Hepatocyte (in vitro differentiated cells): ENCODE results near the gene RIPPLY2.

Experiments
- CTCF ChIP-seq: fragments of 200-600 bp; sonication (generic); IDR thresholded peaks from 2 replicates; pipeline ENCODE4 v1.5.1; 2016; ENCODE audit warnings: antibody characterized with exemption, mild to moderate bottlenecking; ENCODE audit not compliant: poor library complexity
- EZH2 ChIP-seq: fragments of 200-600 bp; sonication (generic); IDR thresholded peaks from 2 replicates; pipeline ENCODE4 v1.6.1; 2016; ENCODE audit warnings: antibody characterized with exemption, mild to moderate bottlenecking, borderline replicate concordance

GRCh38 chr6:83849127-83849526 is 4.0 kb upstream of the RIPPLY2 start:
- no peak for TF ChIP-seq CTCF
- TF ChIP-seq EZH2: no peak
